ENCODE measurements around the gene YTHDC1. TPM values are rescaled to one million over a fixed set of nuclear protein-coding genes. Genes with fewer than 3 reads are reported as not detected.
"Not testable (repeated sequence)": the region's sequence is repeated elsewhere in the genome, so short reads cannot be mapped to it uniquely, and the experiment has no call there.

The YTHDC1 gene
- polyA plus RNA-seq, 3 donors: 167 to 215 (median 196) TPM

DNA sequence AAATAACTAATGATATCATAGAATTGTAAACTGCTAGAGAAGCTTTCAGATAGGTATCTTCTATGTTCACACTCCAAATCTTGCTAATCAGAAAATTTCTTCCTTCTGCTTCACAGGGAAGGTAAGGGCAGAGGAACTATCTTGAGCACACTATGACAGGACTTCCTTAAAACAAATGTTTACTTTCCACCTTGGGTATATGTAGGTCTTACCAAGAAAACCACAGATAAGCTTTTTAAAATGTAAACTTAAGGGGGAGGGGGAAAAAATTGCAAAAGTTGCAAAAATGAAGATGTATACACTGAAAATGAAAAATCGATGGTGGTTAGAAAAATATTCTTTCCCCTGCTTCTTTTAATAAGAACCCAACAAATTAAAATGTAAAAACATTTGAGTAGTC lies 30.9 kb downstream of the YTHDC1 start:
- no peak for DNase-seq (ENCODE audit: extremely low read depth in 1 of 11, low read depth in 9 of 11, low spot score in 4 of 11)

DNA sequence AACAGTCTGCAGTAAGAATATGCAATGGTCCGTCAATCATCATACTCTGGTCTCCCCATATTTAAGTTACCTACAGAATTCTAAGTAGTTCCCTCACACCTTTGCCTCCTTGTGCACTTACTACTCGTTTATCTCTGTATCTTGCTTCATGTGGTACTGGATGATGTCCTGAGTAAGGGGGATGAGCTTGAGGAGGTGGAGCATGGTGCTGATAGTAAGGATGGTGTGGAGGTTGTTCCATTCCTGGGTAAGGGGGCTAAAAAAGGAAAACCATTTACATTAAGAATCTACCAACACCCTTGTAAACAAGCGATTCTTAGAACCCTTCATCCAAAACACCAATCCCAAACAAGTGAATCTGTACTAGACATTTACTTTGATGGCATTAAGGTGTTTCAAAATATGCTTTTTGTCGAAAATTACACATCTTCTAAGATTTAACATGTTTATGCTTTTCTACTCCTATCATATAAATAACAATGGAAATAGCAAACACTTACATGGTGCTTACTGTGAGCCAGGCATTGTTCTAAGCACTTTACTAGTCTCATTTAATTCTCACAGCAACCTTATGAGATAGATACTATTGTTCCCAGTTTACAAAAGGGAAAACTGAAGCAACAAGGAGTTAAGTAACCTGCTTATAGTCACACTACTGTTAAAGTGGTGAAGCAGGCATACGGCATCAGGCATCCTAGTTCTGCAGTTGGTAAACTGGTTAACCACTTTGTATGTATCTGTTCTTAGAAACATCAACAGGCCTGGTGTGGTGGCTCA lies 33.5 kb downstream of the YTHDC1 start:
- DNase-seq (ENCODE audit: extremely low read depth in 1 of 11, low read depth in 9 of 11, low spot score in 4 of 11): no peak

DNA sequence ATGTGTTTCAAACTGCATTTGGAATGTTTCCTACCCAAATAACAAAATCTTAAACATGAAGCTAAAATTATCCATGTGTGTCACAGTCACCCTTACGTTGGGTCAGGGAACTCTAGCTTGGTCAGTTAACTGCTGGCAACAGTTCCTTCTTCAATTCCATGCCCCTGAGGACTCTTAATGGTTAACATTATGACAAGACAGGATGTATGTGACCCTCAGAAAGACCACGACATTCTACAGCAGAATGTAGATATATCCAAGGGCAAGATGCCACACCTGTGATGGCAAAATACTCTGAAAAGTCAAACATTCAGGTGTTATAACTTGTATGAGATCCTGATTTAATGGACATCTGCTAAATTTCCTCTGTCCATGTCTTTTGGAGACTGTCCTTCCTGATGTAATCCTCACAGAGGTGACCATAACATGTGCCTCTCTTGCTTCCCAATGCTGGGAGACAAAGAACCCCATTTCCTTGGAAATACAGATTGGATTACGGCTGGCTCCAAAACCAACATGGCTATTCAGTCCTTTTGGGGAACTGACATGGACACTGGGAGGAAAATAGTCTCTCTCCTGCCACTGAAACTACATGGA lies 39.1 kb downstream of the YTHDC1 start:
- no peak for DNase-seq (ENCODE audit: extremely low read depth in 1 of 11, low read depth in 9 of 11, low spot score in 4 of 11)

DNA sequence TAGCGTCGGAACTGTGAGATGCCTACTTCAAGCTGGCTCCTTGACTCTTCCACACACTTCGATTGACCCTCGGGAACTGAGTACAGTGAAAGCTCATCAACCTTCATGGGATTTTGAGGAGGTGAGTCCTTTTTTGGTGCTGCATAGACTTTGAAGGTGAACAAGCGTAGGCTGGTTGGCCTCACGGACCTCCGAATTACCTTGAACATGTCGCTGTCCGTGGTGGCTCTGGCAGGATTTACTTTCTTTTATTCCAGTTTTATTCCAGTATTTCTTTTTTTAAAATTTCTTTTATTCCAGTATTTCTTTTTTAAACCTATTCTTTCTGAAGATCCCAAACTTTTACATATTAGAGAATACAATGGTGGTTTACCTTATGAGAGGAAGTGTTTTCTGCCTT lies 45.2 kb downstream of the YTHDC1 start:
- DNase-seq (ENCODE audit: extremely low read depth in 1 of 11, low read depth in 9 of 11, low spot score in 4 of 11): no peak

DNA sequence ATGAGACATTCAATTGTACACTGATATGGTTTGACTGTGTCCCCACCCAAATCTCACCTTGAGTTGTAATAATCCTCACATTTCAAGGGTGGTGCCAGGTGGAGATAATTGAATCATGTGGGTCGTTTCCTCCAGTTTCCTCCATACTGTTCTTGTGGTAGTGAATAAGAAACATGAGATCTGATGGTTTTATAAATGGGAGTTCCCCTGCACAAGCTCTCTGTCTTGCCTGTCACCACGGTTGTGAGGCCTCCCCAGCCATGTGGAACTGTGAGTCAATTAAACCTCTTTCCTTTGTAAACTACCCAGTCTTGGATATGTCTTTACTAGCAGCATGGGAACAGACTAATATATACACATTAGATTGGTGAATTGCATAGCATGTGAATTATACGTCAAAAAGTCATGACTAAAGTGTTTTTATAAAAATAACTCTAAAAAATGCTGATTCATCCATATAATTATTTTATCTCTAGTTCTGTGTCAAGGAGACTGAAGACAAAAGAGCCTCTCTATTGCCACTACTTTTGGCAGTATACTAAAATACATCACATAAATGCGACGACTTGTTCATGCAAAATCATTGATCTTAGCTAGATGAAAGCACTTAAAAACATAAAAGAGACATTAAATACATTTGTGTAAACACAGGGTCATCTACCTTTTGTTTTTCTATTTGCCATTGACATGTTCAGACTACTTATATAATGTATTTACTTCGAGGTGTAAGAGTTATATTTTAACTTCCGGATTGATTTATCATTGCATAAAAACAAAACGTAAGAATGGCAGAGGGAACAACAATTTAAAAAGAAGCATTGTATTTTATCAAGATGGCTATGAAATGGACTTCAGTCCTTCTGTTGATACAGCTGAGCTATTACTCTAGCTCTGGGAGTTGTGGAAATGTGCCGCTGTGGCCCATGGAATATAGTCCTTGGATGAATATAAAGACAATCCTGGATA lies 50.1 kb downstream of the YTHDC1 start:
- DNase-seq (ENCODE audit: extremely low read depth in 1 of 11, low read depth in 9 of 11, low spot score in 4 of 11): no peak

DNA sequence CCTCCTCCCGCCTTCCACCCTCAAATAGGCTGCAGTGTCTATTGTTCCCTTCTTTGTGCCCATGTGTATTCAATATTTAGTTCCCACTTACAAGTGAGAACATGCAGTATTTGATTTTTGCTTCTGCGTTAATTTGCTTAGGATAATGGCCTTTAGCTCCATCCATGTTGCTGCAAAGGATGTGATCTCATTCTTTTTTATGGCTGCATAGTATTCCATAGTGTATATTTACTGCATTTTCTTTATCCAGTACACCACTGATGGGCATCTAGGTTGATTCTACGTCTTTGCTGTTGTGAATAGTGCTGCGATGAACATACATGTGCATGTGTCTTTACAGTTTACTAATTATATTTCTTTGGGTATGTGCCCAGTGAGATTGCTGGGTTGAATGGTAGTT lies 52.8 kb downstream of the YTHDC1 start:
- DNase-seq (ENCODE audit: extremely low read depth in 1 of 11, low read depth in 9 of 11, low spot score in 4 of 11): no peak

DNA sequence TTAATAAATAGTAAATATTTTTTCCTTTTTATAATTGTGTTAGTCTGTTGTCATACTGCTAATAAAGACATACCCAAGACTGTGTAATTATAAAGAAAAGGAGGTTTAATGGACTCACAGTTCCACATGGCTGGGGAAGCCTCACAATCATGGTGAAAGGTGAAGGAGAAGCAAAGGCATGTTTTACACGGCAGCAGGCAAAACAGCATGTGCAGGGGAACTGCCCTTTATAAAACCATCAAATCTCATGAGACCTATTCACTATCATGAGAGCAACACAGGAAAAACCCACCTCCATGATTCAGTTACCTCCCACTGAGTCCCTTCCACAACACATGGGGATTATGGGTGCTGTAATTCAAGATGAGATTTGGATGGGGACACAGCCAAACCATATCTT lies 58.6 kb downstream of the YTHDC1 start:
- DNase-seq (ENCODE audit: extremely low read depth in 1 of 11, low read depth in 9 of 11, low spot score in 4 of 11): no peak

DNA sequence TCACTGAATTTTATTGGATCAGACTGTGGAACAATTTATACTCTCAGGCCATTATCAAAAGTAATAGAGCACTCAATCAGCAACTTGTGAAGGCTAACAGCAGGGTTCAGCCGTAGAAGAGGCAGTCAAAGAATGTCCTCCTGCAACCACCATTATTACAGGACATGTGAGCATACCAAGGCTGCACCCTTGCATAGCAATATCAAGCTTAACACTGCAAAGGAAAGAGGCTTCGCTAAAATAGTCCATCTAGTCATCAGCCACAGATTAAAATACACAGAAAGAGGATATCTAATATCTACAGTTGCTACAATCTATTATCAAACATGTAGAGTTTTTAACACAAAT lies 61.5 kb downstream of the YTHDC1 start:
- no peak for DNase-seq (ENCODE audit: extremely low read depth in 1 of 11, low read depth in 9 of 11, low spot score in 4 of 11)

DNA sequence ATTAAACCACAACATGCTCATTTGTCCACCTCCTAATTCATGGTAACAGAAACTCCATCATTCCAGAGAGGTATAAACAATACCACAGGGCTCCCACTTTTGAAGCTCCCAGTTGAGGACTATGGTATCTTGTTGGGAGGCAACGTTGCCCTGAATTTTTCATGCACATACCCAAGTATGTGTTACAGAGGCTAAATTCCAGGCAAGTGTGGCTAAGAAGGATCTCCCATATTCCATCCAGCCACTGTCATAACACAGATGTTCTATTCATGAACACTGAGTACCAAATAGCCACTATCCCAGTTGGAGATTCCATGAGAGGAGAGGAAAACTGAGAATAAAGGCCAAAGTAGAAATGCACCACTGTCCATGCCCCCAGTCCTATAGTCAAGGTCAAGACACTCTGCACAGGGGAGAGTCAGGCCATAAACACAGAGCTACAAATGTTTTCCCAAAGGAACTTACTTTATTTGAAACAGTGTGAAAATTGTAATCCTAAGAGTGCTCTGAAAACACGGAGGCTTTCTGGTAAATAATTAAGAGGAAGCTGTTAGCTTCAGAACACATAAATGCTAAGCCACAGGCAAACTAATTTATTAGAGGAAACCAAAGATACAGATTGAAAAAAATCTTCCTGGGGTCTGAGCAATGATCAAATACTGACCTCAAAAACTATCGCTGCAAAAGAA lies 62.0 kb downstream of the YTHDC1 start:
- DNase-seq (ENCODE audit: extremely low read depth in 1 of 11, low read depth in 9 of 11, low spot score in 4 of 11): no peak

DNA sequence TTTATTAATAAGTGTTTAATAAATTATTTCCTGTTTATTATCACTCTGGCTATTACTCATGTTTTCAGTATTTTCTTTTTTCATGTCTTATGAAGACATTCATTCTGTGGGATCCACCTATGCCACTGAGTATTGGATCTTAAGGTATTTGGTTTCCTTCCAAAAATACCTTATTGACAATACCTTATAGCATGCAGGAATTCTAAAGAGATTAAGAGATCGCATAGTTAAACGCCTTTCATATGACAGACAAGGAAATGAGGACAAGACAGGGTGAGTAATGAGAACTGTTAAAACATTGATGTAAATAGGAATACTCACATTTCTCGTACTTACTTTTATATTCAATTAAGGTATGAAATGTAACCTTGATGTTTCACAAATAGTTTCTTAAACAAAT lies 66.2 kb downstream of the YTHDC1 start:
- no peak for DNase-seq (ENCODE audit: extremely low read depth in 1 of 11, low read depth in 9 of 11, low spot score in 4 of 11)

DNA sequence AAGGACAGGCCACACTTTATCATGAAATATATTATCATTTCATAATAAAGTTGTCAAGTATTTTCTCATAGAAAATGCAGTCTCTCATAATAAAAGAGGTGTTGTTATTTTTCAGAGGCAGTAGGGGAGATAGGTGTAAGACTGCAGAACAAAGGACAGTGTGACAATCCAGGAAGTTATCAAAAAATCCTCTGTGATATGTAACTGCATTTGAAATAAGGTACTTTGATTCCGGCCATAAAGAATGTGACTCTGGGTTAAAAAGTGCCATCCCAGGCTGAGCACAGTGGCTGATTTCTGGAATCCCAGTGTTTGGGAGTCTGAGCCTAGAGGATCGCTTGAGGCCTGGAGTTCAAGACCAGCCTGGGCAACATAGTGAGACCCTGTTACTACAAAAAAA lies 66.8 kb downstream of the YTHDC1 start:
- no peak for DNase-seq (ENCODE audit: extremely low read depth in 1 of 11, low read depth in 9 of 11, low spot score in 4 of 11)

DNA sequence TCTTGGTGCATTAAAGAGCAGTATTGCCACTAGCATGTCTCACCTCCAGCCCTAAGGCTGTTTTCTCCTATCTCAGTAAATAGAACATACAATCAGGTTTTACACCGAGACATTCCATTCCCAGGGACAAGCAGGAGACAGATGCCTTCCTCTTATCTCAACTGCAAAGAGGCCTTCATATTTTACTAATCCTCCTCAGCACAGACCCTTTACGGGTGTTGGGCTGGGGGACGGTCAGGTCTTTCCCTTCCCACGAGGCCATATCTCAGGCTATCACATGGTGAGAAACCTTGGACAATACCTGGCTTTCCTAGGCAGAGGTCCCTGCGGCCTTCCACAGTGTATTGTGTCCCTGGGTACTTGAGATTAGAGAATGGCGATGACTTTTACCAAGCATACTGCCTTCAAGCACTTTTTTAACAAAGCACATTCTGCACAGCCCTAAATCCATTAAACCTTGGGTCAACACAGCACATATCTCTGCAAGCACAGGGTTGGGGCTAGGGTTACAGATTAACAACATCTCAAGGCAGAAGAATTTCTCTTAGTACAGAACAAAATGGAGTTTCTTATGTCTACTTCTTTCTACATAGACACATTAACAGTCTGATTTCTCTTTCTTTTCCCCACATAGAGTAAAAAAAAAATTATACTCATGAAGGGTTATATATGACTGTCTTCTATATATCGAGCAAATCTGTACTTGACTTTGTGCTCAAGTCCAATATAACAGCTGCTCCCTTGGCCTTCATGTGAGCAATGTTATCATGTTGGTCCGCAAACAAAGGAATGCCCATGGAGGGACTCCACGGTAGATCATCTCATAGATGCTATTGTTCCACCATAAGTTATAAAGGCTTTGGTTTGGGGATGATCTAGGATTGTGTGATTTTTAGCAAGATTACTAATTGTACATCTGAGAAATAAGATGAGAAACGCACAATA lies 67.8 kb downstream of the YTHDC1 start:
- DNase-seq (ENCODE audit: extremely low read depth in 1 of 11, low read depth in 9 of 11, low spot score in 4 of 11): not testable (repeated sequence)

DNA sequence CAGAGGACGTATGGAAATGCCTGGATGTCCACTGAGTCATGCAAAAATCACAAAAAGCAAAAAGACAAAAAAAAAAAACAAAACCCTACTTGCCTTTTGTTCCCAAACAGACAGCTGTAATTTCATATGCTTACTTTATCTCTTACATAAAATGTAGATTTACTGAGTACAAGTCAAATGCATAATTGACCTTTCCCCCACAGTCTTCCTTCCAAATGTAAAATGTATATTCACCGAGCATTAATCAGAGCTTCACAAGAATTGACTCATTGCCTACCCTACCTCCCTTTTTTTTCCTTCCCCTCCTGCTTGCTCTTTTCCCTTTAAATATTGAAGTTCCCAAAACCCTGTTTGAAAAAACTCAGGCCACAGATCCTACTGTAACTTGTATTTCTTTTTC lies 71.9 kb downstream of the YTHDC1 start:
- no peak for DNase-seq (ENCODE audit: extremely low read depth in 1 of 11, low read depth in 9 of 11, low spot score in 4 of 11)

DNA sequence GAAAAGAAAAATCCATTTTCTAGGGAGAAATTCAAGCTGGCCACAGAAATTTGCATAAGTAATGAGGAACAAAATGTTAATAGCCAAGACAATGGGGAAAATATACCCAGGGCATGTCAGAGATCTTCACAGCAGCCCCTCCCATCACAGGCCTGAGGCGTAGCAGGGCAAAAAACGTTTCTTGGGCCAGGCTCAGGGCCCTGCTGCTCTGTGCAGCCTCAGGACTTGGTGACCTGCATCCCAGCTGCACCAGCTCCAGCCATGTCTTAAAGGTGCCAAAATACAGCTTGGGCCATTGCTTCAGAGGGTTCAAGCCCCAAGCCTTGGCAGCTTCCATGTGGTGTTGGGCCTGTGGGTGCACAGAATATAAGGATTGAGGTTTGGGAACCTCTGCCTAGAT lies 72.3 kb downstream of the YTHDC1 start:
- DNase-seq (ENCODE audit: extremely low read depth in 1 of 11, low read depth in 9 of 11, low spot score in 4 of 11): no peak

DNA sequence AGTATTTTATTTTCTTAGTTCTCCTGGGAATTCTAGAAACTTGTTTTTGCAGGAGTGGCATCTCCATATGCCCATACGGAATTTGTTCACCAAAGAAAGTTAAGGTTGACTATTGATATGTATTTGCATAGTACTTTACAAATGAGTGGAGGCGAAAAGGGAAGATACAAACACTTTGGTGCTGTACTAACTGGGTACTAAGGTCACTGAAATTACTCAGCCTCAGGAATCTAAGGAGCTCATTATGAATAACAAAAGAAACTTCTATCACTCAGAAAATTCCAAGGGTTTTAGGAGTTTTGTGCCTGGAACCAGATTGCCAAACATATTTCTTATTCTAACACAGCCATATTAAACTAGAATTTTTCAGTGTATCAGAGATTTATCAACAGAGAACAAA lies 77.0 kb downstream of the YTHDC1 start:
- no peak for DNase-seq (ENCODE audit: extremely low read depth in 1 of 11, low read depth in 9 of 11, low spot score in 4 of 11)

DNA sequence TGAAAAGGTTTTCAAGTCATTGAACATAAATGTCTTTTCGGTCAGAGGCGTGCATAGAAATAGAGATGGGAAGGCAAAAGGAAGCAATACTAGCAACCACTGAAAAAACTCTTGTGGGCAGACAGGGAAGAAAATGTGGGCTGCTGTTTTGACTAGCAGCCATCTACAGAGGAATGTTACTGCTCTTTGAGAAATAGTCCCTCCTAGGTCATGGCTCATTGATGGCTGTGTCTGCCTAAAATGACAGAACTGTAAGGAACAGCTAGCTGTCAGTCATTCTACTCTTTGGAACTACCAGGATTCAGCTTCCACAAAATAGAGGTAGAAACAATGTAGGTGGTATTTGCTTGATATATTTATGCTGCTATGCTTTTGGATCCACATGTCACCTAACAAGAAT lies 77.5 kb downstream of the YTHDC1 start:
- DNase-seq (ENCODE audit: extremely low read depth in 1 of 11, low read depth in 9 of 11, low spot score in 4 of 11): no peak

DNA sequence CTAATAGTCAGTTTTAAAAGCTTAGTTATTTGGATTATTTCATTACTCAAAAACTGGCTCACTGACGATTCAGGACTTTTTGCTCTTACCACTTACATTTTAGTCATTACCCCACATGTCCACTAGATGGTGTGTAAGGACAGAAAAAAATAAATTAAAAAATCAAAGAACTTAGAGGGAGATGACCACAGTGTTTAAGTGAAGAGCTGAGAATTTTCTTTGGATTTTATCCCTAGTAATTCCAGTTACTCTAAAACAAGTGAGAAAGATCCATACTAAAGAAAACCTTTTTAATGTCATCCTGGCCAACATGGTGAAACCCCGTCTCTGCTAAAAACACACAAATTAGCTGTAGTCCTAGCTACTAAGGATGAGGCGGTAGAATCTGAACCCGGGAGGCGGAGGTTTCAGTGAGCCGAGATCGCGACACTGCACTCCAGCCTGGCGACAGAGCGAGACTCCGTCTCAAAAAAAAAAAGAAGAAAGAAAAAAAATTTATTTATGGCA lies 78.0 kb downstream of the YTHDC1 start:
- peak; percentile 18 to 64 (median 35) for DNase-seq (ENCODE audit: extremely low read depth in 1 of 11, low read depth in 9 of 11, low spot score in 4 of 11)

DNA sequence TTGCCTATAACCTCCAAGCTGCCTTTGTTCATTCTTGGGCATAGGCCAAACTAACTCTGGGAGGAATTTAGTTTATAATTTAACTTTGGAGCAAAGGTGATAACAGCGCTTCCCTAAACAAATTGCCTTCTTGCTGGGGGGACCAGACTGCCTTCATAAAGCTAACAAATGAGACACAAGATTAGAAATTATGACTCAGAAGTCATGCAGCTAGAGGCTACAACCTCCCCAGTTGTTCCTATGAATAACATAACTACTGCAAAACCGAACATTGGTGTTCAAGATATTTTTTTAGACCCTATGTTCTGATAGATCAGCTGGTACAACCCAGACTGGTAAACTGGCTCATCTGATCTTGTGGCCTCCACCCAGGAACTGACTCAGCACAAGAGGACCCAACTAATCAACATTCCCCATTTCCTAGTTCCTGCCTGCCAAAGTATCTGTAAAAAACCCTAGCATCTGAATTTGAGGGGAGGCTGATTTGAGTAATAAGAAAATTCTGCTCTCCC lies 82.4 kb downstream of the YTHDC1 start:
- no peak for DNase-seq (ENCODE audit: extremely low read depth in 1 of 11, low read depth in 9 of 11, low spot score in 4 of 11)

All from renal cortex interstitium (tissue), 11 donors.